NCI-H82 treated with DMSO at 0.1 percent for 48 hours (cell line): Measurements from ENCODE around the gene DFFB.
A peak's percentile ranks its signal among the peaks of the same experiment; 100 is the strongest.
"Not testable (repeated sequence)": the region's sequence is repeated elsewhere in the genome, so short reads cannot be mapped to it uniquely, and the experiment has no call there.

ENCODE experiments used
- DNase-seq: peaks from one replicate; lab custom pipeline; 2025; ENCODE audit not compliant: unreplicated experiment; lab: John Stamatoyannopoulos, UW

The DFFB gene

GRCh38 chr1:3856923-3857790 lies at the start of gene DFFB, which contains the start of gene CEP104:
Gene DFFB (plus strand): TSS chr1:3857476. CDS start chr1:3857604, 128 bp downstream.
Gene CEP104 (minus strand): TSS chr1:3857211. CDS start chr1:3852407, 4,804 bp downstream.
- DNase-seq, result peak; percentile 87

- no peak for DNase-seq
Measured at GRCh38 chr1:3807769-3808168, 49.5 kb upstream of the DFFB start.

- no peak for DNase-seq
Measured at GRCh38 chr1:3809680-3810079, 47.6 kb upstream of the DFFB start.

- DNase-seq, result not testable (repeated sequence)
Measured at GRCh38 chr1:3810149-3810761, 47.0 kb upstream of the DFFB start.

GRCh38 chr1:3811595-3811911 lies 45.7 kb upstream of the DFFB start:
- no peak for DNase-seq

- DNase-seq, result no peak
Measured at GRCh38 chr1:3814065-3814464, 43.2 kb upstream of the DFFB start.

- no peak for DNase-seq
Measured at GRCh38 chr1:3814771-3815561, 42.3 kb upstream of the DFFB start.

GRCh38 chr1:3816331-3817137 lies 40.7 kb upstream of the DFFB start:
- no peak for DNase-seq

GRCh38 chr1:3817138-3817740 lies 40.0 kb upstream of the DFFB start:
- no peak for DNase-seq

- no peak for DNase-seq
Measured at GRCh38 chr1:3817821-3818597, 39.3 kb upstream of the DFFB start.

GRCh38 chr1:3819771-3820200 lies 37.5 kb upstream of the DFFB start:
- DNase-seq, result no peak

GRCh38 chr1:3820316-3820715 lies 37.0 kb upstream of the DFFB start:
- DNase-seq, result no peak

- DNase-seq, result no peak
Measured at GRCh38 chr1:3821004-3821403, 36.3 kb upstream of the DFFB start.

GRCh38 chr1:3821447-3821846 lies 35.8 kb upstream of the DFFB start:
- DNase-seq, result no peak

- no peak for DNase-seq
Measured at GRCh38 chr1:3821908-3822307, 35.4 kb upstream of the DFFB start.

- DNase-seq, result no peak
Measured at GRCh38 chr1:3822421-3822820, 34.9 kb upstream of the DFFB start.

- no peak for DNase-seq
Measured at GRCh38 chr1:3824650-3825049, 32.6 kb upstream of the DFFB start.

- no peak for DNase-seq
Measured at GRCh38 chr1:3825356-3825755, 31.9 kb upstream of the DFFB start.

GRCh38 chr1:3827813-3828307 lies 29.4 kb upstream of the DFFB start:
- no peak for DNase-seq

- DNase-seq, result no peak
Measured at GRCh38 chr1:3828391-3828790, 28.9 kb upstream of the DFFB start.
